GM12801 (cell line): ENCODE measurements around the gene GPR55.

Experiments
- TF ChIP-seq, protein P1 (sequence below): IDR thresholded peaks from one replicate; pipeline ENCODE4 v1.5.1; 2011; ENCODE audit warnings: control low read depth; ENCODE audit not compliant: insufficient read length; ENCODE audit errors: extremely low read depth

GPR55 gene

DNA sequence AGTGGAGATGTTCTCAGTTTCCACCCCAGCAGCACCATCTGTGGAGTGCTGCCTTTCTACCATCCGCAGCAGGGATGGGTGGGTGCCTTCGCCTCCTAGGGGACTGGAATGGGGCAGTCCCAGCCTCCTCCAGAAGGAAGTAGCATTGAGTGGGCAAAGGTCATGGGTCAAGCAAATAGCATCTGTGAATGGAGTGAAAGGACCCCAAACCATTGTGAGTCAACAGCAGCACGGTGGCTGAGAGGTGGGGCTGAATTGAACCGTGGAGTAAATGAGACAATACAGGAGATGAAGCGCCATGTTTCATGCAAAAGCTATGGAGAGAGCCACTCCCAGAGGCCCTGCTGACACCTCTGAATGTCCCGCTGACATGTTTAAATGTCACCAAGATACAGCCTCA lies 9.7 kb downstream of the GPR55 start:
- TF ChIP-seq, protein P1, sequence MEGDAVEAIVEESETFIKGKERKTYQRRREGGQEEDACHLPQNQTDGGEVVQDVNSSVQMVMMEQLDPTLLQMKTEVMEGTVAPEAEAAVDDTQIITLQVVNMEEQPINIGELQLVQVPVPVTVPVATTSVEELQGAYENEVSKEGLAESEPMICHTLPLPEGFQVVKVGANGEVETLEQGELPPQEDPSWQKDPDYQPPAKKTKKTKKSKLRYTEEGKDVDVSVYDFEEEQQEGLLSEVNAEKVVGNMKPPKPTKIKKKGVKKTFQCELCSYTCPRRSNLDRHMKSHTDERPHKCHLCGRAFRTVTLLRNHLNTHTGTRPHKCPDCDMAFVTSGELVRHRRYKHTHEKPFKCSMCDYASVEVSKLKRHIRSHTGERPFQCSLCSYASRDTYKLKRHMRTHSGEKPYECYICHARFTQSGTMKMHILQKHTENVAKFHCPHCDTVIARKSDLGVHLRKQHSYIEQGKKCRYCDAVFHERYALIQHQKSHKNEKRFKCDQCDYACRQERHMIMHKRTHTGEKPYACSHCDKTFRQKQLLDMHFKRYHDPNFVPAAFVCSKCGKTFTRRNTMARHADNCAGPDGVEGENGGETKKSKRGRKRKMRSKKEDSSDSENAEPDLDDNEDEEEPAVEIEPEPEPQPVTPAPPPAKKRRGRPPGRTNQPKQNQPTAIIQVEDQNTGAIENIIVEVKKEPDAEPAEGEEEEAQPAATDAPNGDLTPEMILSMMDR = no peak

DNA sequence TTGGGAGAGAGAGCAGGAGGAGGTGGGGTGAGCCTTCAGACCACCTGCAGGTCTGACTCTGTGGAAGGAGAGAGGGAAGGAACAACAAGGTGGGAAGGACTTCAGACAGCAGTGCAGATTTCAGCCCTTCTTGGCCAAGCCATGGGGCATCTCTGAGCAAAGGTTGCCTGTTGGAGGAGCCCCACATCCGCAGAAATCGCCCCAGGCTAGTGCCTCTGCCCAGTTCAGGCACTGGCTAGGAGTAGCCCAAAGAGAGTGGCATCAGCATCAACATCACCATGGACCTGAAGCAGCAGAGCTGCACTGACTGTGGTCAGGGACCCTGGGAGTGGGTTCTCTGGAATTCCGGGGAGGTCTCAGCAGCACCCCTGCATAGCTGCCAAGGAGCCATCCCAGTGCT lies 10.2 kb downstream of the GPR55 start:
- TF ChIP-seq, protein P1 = no peak

DNA sequence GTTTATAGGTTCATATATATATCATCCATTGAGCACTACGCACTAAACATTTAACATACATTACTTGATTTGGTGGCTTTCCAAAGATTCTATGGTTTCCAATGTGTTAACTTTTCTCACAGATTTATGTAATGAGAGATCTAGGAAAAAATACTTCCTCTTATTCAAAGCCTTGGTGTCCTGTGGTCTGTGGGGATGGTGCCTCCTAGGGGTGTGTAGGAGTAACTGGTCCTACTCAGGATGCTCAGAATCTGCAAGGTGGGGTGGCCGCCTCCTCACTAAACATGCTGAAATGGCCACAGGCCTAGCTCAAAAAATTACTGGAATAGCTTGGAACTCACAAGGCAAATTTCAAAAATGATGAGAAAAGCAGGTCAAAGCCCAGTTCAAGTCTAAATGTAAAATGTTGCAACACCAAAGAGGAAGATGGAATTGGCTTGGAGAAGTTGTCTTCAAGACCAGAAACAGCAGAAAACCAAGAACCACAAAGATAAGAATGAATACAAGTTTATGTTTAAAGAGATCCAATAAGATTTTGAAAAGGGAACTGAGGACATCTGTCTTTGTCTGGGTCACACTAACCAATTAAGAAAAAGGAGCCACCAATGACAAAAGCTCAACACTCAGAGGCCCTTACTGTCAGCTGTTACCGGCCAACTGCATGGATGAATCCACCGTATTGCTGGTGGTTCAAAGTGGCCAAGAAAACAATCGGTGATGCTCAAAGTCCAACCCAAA lies 11.5 kb downstream of the GPR55 start:
- TF ChIP-seq, protein P1 = no peak

DNA sequence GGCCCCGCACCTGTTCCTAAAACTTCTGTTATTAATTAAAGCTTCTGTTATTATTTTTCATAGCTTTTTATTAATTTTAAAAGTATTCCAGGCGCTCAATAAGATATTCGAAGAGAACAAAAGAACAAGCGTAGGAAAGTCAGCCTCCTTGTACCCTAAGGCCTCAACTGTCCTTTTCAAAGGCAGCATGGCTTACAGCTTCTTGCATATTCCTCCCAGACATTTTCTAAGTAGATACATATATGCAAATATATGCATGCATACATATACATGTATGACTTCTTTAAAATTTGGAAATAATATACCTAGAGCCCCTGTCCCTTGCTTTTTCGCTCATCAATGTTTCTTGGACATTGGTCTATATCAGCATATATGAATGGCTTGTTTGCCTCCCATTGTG lies 12.3 kb downstream of the GPR55 start:
- TF ChIP-seq, protein P1 = no peak

DNA sequence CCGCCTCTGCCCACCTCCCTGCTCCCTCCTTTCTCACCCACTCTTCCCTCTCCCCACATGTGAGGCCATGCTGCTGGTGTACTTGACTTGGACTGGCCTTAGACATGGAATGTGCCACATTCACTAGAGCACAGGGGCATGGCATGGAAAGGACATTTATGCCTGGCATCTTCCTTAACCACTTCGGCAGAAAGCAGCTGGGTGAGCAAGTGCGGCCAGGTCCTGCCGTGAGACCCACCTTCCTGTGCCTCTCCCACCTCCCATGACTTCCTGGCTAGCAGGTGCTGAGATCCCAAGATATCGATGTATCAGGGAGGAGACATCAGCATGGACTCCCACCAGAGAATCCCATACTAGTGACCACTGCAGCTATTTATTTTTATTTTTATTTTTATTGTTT lies 13.0 kb downstream of the GPR55 start:
- TF ChIP-seq, protein P1 = no peak

DNA sequence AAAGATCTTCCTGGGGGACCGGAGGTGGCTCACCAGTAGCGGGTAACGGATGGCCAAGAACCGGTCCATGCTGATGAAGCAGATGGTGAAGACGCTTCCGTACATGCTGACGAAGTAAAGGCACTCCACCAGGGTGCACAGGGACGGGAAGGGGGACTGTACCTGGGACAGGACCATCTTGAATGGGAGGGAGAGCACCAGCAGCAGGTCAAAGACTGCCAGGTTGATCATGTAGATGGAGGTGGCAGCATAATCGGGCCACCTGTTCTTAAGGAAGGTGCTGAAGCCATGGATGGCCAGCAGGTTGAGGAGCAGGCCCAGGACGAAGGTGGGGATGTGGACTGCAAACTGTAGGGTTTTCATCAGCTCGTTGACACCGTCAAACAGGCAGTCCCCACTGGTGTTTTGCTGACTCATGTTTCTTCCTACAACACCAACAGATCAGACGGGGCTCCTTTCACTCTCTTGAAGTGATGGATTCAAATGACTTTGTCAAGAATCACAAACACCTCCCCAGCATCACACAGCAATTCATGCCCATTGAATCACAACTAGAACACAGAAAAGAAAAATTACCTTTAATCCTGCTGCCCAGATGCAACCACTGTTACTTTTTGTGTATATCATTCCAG lies 14.4 kb downstream of the GPR55 start:
- TF ChIP-seq, protein P1 = no peak

DNA sequence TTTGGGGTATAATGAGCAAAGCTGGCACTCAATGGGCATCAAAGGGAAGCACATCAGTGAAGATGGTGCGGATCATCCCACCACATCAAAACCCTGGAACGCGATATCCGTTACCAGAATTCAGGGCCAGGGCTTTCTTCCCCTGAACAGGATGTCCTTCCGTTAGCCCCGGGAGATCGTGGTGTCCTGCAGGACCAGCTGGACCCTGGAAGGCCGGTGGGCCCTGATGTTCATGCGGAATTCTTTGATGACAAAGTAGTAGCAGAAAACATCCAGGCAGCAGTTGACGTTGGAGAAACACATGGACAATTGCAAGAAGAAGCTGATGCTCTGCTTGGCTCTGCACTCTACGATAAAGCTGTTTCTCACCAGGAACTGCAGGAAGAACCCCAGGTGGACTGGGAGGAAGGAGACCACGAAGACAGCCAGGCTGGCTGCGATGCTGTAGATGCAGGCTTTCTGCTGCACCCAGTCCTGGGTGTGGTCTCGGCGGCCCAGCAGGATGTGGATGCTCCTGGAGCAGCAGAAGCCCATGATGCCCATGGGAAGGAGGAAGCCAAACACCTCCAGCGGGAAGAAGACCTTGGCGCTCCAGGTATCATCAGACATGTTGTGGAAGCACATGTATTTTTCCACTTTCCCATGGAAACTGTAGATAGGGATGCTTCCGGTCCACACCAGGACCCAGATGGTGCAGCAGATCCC lies 15.0 kb downstream of the GPR55 start:
- TF ChIP-seq, protein P1 = no peak
